Ammon's horn (tissue), 1 donor: ENCODE results near the gene INHBE.
"Not testable (repeated sequence)": the region's sequence is repeated elsewhere in the genome, so short reads cannot be mapped to it uniquely, and the experiment has no call there.

ENCODE experiments used
- DNase-seq: peaks from one replicate; pipeline ENCODE4 v3.0.0-alpha.2; 2016; ENCODE audit warnings: low spot score

INHBE gene

DNA sequence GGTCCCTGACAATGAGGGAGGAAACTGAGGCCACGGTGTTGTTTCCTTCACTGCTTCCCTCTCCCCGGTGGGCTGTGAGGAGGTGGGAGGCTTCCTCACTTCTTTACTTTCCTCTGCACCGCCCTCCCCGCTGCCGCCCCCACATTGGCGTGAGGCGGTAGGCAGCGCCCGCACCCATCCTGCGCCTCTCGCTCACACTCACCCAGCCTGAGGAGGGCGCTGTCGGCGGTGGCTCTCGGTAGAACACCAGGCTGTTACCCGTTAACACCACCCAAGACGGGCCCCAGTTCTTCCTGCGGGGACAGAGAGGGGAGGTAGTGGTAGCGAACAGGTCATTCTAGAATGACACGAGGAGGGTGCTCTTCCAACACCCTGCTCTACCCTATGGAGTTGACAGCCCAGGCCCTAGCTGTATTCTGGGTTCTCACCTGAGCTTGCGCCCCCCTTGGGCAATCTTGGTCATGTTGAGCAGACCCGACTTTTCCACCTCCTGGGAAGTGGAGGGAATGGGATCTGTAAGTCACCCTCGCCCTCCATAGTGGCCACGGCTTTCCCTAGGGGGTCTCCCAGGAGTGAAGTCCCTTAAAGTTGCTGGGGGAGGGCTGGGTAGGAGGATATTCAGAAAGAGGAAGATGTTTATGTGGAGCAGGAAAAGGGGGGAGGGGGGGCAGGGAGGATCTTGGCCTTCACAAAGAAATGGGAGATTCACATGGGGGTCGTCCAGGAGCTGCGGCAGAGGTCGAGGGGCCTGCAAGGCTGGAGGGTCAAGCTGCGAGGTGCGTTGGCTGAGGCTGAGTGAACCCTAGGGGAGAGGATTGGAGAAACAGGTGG, 21.3 kb downstream of the INHBE start:
- DNase-seq: no peak

DNA sequence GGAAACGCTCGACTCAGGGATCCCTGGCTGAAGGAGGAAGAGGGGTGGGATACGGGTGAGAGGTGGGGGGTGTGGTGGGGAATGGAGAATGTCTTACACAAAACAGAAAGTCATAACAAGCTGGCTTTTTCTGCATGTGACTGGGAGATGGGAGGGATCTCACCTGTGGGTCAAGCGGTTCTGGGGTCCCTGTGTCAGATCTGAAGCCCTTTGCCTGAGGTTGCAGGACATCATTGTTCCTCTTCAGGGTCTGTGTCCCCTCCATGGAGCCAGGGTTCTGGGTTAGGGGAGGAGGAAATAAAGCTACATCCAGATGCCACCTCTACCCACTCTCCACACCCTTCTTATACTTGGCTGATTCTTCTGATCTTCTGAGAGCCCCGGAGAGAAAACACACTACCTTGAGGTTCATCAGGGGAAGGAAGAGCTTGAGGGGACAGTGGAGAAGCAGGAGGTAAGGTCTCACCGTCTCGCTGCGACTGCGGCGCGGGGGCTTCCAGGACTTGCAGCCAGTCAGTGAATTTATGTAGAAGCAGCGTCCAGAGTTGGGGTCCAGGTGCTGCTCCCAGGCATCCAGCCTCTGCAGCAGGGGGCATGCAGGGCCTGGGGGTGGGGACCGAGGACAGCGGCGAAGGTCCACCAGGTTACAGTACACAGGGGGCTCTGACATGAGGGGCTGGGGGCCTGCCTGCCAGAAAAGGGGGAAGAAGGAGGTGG, 22.0 kb downstream of the INHBE start:
- no peak for DNase-seq

DNA sequence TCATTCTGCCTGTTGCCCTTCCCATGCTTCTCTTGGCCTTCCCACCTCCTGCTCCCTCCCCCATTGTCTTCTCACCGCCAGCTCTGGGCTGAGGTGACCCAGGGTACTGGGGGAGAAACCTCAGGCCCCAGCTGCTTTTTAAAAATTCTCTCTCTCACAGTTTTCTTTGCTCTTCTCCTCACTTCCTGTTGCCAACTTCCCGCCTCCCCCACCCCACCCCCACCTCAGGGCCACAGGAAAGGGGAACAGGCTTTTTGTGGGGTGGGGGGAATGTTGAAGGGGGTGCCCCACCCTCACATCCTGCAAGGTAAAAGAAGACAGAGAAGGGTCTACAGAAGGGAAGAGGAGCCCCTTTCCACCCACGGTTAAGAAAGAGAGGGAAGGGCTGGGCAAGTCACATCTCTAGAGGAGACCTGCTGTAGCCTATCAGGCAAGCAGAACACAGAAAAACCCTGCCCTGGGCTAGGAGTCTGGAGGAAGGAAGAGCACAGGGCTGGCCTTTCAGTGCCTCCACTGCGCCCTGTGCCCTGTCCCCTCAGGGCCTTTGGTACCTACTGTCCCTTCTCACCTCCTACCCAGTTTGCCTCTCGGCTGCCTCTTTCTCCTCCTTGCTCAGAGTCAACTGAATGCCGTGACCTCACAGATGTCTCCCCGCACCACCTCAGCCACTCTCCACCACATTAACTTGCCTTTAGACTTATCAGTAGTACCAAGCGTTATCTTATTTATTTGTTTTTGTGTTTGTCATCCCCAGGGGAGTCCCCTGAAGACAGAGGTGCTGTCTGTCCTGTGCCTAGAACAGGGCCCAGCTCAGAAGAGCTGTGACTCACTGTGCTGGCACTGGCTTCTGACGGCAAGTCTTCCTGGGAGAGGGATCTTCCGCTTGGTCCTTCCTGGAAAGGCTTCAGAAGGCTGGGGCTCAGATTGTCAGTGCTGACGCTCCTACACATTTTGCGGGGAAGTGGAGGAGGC, 22.9 kb downstream of the INHBE start:
- DNase-seq: no peak

DNA sequence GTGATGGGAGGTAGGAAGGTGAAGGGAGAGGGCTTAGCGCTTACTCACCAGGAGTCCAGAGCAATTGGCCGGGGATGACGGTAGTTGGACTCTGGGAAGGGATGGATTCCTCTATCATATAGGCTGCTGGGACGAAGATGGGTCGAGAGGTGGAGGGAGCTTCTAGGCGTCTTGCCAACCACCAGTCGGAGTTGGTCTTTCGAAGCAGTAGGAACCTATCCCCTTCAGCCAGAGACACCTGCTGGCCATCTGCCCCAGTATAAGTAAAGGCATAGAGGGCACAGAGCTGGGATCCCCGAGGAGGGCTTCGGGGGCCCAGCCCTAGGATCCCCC, 23.9 kb downstream of the INHBE start:
- DNase-seq: no peak

DNA sequence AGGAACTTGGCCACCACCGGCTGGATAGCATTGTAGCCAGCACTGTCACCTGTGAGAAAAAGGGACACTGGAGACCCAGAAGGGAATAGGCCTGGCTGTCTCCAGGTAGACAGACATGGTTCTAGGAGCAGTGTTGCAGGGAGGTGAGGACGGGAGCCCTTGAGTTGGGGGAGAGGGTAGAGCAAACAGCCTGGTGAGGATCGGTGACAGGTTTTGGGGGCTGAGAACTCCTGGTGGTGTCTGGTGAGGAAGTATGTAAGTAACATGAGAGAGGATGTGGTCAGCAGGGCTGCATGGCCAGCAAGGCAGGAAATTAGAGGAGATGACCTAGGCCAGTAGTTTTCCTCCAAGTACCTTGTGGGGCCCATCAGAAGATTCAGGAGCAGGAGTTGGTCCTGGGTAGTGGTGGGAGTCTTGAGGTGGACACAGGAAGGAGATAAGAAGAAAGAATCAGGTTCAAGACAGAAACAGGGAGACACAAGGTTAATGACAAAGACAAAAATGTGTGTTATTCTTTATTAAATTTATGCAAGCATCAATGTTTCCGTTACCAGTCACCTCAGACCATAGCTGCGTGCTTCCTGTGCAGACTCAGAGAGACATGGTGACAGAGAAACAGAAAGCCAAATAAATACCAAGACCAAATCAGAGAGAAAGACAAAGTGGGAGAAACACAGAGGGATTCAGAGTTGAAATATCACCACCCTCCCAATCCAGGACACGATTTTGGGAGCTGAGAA, 24.4 kb downstream of the INHBE start, which contains the start of gene ARHGAP9:
ARHGAP9 (minus strand) TSS at position 491 of the 740 bp plus-strand sequence; CDS start at position 31, 460 bp downstream.
- DNase-seq: peak; percentile 58

DNA sequence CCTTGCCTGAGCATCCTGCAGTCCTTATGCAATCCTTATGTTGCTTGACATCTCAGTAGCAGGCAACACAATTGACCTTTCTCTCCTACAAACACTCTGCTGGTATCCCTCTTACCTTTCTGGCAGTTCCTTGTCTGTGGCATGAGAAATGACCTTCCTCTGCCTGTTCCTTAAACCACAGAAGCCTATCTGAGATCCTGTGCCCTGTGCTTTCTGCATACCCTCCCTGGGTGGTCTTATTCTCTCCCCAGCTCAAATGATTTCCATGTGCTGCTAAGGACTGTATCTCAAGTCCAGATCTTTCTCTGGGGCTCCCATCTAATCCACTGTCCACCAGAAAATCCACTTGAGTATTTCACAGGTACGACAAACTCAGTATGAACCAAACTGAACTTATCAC, 26.6 kb downstream of the INHBE start:
- no peak for DNase-seq

DNA sequence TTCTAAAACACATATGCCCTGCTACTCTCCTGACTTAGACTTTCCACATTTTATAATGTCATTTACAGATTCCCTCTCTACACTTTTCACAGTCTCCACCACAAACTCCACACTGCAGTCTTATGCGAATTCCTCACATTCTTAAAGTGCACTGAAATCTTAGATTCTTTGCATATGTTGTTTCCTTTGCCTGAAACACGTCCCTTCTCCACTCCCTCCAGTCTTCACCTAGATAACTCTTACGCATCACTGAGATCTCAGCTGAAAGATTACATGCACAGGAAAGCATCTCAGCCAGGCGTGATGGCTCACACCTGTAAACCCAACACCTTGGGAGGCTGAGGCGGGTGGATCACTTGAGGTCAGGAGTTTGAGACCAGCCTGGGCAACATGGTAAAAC, 28.4 kb downstream of the INHBE start:
- DNase-seq: no peak

DNA sequence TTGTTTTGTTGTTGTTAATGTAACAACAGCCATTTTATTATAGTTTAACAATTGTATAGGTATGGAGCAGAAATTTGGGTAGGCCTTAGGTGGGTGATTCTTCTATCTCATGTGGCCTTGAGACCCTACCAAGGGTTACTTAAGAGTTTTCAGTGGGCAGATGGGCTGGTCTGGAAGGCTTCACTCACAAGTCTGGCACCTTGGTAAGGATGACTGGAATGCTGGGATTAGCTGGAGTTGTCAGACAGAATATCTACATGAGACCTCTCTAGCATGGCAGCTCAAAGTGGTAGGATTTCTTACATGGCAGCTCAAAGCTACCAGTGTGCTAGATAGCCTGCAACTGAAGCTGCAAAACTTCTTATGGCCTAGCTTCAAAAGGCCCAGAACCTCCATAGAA, 30.6 kb downstream of the INHBE start:
- no peak for DNase-seq

DNA sequence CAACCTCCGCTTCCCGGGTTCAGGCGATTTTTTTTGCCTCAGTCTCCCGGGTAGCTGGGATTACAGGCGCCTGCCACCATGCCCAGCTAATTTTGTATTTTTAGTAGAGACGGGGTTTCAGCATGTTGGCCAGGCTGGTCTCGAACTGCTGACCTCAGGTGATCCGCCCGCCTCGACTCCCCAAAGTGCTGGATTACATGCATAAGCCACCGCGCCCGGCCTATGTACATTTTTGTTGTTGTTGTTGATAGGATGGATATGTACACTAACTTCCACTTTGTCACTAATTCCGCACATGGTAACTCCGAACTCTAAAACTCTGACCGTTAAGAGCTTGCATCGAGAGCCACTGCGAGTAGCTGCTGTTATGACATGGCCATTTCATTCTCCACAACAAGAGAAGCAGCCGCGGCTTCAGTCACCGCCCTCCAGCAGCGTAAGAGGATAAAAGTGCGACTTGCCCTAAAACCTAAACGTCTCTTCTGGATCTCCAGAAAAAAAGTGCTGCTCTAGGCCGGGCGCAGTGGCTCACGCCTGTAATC, 32.0 kb downstream of the INHBE start:
- DNase-seq: no peak

DNA sequence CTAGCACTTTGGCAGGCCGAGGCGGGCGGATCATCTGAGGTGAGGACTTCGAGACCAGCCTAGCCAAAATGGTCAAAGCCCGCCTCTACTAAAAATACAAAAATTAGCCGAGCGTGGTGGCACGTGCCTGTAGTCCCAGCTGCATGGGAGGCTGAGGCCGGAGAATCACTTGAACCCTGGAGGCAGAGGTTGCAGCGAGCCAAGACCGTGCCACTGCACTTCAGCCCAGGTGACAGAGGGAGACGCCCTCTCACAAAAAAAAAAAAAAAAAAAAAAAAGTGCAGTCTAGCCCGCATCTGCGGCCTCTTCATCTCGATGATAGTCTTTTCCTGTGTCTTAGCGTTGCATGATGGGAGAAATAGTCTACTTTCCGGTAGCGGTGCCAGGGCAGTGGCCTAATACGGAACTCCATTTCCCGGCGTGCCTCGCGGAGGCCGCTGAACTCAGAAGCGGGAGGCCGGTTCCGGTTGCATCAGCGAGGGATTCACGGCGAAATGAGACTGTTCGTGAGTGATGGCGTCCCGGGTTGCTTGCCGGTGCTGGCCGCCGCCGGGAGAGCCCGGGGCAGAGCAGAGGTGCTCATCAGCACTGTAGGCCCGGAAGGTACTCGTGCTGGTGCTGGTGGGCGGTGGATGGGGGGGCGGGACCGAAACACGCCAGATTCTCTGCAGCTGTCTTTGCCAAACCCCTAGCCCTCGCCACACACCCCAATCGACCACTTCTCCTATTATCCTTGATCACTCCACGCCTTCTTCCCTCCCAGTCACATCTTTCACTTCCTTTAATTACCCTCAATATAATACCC, 32.7 kb downstream of the INHBE start, which contains the start of gene MARS1:
MARS1 (plus strand) TSS at position 472 of the 805 bp plus-strand sequence; CDS start at position 495, 23 bp downstream.
- DNase-seq: peak; percentile 98

DNA sequence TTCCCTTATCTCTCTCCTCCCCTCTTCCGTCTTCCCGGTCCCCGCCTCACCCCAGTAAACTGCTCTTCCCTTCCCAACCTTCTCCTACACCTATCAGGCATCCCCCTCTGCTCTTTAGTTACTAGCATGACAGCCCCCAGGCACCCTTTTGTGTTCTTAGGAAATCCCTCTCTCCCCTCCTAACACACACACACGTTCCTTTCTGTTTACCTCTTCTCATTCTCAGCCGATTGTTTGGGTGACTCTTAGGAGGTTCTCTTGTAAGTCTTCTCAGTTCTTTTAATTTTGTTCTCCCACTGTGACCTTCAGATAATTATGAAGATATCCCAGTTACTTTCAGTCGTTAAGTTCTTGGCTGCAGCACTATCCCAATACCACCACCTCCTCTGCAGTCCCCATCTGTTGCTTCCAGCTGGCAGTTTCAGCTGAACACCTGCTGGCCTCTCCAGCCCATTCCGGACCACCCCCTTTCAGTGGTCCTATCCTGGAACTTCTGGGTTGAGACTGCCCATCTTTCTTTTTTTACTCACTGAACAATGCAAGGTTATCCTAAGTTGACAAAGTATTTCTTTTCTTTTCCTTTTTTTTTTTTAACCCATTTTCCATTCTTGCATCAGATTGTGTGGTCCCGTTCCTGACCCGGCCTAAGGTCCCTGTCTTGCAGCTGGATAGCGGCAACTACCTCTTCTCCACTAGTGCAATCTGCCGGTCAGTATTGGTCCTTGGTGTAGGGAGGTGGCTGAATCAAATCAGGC, 33.5 kb downstream of the INHBE start:
- DNase-seq: no peak

DNA sequence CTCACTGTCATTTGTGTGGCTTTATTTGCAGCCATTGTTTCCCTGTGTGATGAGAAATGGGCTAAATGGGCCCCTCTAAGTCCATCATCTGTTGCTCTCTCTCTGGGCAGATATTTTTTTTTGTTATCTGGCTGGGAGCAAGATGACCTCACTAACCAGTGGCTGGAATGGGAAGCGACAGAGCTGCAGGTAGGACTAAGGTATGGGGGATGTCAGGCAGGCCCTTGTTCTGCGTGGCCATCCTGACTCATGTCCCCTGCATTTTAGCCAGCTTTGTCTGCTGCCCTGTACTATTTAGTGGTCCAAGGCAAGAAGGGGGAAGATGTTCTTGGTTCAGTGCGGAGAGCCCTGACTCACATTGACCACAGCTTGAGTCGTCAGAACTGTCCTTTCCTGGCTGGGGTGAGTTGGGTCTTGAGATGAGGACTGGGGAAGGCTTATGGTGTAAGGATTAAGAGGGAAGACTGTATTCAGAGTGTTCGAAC, 34.1 kb downstream of the INHBE start:
- DNase-seq: no peak

DNA sequence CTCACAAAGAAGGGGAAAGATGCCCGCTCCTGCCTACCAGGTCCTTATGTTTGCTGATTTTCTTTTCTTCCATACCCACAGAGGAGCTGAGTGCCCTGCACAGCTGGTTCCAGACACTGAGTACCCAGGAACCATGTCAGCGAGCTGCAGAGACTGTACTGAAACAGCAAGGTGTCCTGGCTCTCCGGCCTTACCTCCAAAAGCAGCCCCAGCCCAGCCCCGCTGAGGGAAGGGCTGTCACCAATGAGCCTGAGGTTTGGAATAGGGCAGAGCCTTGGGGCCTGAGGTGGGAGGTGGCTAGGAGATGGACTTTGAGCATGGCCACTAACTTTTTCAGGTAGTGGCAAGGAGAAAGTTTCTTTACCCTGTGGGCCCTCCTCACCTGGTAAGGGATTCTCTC, 35.0 kb downstream of the INHBE start:
- no peak for DNase-seq

DNA sequence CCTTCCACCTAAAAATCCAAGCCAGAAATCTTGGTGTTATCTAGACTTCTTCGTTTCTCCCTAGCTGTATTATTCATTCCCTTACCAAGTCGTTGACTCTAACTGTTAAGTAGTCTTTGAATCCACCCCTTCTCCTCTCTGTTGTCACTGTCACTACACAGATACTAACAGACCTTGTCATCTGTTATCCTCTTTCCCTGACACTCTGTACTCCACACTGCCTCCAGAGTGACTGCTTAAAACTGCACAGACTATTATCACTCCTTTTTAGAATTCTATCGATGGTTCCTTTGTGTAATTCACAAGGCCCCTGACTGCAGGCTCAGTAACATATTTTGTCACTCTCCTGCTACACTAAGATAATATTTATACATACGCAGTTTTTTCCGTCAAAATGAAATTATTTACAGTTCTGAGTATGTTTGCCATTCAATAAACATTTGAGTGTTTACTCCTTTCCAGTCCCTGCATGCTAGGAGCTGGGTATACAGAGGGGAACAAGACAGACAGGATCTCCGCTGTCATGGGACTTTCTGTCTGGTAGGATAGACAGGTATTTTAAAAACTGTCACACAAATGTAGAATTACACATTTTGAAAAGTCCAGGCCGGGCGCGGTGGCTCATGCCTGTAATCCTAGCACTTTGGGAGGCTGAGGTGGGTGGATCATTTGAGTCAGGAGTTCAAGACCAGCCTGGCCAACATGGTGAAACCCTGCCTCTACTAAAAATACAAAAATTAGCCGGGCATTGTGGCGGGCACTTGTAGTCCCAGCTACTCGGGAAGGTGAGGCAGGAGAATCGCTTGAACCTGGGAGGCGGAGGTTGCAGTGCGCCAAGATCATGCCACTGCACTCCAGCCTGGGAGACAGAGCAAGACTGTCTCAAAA, 36.5 kb downstream of the INHBE start:
- peak; percentile 28 for DNase-seq

DNA sequence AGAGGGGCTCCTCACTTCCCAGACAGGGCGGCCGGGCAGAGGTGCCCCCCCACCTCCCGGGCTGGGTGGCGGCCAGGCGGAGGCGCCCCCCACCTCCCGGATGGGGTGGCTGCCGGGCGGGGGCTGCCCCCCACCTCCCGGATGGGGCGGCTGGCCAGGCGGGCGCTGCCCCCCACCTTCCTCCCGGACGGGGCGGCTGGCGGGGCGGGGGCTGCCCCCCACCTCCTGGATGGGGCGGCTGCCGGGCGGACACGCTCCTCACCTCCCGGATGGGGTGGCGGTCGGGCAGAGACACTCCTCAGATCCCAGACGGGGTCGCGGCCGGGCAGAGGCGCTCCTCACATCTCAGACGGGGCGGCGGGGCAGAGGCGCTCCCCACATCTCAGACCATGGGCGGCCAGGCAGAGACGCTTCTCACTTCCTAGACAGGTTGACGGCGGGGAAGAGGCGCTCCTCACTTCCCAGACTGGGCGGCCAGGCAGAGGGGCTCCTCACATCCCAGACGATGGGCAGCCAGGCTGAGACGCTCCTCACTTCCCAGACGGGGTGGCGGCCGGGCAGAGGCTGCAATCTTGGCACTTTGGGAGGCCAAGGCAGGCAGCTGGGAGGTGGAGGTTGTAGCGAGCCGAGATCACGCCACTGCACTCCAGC, 40.1 kb downstream of the INHBE start:
- DNase-seq: not testable (repeated sequence)

DNA sequence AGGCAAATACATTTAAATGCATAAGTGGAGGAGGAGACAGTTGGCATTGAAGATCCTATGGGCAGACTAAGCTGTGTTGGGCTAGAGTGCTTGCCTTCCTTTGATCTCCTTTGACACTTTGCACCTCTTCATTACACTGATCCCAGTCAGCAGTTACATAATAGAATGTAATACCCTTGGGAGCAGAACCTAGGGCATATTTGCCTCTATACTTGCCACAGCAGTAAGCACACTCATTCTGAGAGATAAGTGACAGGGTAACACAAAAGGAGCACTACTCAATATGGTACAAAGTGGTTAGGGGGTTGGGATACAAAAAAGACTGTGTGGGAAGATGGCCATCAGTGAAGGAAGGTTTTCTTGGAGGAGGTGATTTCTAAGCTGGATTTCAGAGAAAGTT, 41.7 kb downstream of the INHBE start:
- no peak for DNase-seq

DNA sequence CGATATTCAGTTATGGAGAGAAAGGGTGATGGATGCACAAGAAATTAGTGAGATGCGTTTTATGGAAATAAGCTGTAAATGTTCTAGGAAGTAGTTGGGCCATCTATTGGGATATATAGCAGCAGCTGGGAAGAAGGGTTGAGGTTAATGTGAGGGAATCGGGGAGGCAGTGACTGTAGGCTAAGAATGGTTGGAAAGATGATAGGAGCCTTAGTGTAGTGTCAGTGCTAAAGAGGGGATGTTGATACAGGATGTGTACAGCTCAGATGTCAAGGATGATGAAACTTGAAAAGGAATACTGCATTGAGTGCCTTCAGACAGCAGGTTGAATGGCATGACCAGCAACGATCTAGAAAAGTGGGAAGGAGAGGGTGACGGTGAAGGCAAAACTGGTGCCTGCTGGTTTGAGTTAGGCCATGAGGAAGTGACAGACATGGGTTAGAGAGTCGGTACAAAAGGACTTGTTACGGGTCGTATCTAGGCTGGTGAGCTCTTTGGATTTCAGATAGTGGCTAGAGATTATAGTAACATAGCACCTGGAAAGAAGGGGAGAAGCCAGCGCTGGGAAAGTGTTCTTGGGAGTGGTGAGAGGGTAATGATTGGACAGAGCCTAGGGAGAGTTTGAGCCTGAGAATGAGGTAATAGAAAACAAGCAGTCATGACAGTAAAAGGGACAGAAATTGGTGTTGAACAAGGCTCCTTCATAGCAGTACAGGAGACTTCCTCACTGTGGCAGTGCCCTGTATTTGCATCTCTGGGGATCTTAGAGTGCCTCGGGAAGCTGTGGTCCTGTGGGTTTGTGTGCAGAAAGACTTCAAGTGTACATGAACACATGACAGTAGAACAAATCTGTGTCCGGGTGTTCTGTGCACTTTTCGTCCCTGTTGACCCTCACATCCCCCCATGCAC, 42.4 kb downstream of the INHBE start:
- no peak for DNase-seq
